Measurements from ENCODE around the gene PEPD. TPM values are rescaled to one million over a fixed set of nuclear protein-coding genes. Genes with fewer than 3 reads are reported as not detected.

Gene PEPD
- total RNA-seq, 4 donors from 2014 or later, result 116 to 1,166 (median 748) TPM

DNA sequence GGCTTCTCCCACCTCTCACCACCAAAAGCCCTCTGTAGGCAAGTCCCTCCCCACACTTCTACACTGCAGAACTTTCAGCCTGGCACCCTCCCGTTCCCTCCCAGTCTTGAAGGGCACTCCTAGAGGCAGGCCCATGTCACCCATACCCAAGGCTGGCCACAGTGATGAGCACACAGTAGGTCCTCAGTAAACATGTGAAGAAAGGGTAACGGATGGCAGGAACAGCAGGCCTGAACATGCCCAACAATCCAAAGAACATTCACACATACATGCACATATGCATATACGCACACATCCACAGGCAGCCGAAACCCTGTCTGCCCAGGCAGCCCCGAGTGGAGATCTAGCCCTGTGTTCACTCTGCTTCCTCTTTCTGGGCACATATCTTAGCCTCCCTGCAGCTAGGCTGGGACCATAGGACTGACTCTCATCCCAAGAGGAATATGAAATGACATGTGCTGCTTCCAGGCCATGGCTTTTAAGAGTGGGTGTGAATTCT lies 92.9 kb downstream of the PEPD start:
- DNase-seq, result peak in 1 of 3 donors; percentile 10
- Histone ChIP-seq H3K4me3 (no peak overlapping the region), H3K9me3 (no peaks in the 10 kb centered on the region), H3K4me1 (no peaks in the 10 kb centered on the region), H3K36me3 (peaks cover 0 to 2% (median 0%) of the 10 kb centered on the region in 3 donors), H3K27me3 (no peaks in the 10 kb centered on the region), H3K27ac (no peak overlapping the region)
- TF ChIP-seq, protein P1, sequence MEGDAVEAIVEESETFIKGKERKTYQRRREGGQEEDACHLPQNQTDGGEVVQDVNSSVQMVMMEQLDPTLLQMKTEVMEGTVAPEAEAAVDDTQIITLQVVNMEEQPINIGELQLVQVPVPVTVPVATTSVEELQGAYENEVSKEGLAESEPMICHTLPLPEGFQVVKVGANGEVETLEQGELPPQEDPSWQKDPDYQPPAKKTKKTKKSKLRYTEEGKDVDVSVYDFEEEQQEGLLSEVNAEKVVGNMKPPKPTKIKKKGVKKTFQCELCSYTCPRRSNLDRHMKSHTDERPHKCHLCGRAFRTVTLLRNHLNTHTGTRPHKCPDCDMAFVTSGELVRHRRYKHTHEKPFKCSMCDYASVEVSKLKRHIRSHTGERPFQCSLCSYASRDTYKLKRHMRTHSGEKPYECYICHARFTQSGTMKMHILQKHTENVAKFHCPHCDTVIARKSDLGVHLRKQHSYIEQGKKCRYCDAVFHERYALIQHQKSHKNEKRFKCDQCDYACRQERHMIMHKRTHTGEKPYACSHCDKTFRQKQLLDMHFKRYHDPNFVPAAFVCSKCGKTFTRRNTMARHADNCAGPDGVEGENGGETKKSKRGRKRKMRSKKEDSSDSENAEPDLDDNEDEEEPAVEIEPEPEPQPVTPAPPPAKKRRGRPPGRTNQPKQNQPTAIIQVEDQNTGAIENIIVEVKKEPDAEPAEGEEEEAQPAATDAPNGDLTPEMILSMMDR (IDR thresholded peaks at IDR 0.05), result no peak

DNA sequence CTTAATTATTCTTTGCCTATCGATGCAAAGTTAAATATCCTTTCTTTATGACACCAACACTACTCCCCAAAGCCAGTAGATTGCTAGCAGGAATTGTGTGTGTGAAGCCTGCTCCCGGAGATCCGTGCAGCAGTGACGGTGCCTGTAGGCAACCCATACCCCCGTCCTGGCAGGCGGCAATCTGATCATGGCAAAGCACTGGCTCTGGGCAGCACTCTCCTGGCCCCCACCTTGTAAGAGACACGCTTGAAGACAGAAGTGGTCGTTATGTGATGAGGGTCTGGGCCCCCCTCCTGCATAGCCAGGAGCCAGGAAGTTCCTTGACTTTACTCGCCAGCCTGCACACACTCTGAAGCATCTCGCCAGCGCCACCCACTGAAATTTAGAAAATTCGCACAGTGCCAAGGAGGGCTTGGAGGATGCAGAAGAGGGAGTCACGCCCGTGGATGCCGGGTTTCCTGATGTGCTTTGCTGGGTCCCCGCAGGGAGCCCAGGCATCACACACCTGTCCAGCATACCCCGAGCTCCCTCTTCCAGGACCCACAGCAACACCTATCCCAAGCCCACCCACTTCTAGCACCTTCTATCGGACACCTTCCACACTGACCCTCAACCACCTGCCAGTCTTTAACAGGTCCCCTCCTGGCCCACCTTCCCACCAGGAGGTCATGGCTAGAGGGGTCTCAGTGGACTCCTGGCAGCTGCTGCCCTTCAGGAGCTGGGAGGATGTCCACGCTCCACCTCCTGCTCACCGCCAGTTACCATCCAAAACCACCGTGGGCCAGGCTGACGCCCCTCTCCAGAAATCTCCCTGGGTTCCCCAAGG lies 93.6 kb downstream of the PEPD start:
- H3K36me3 ChIP-seq, result no peaks in the 10 kb centered on the region
- DNase-seq, result no peak
- no peaks in the 10 kb centered on the region for H3K9me3 ChIP-seq
- H3K4me1 ChIP-seq, result no peaks in the 10 kb centered on the region
- H3K27me3 ChIP-seq, result no peaks in the 10 kb centered on the region
- TF ChIP-seq, protein P1 (IDR thresholded peaks at IDR 0.05), result no peak
- TF ChIP-seq POLR2A (IDR thresholded peaks at IDR 0.05), result no peak
- no peak overlapping the region for H3K4me3 ChIP-seq
- H3K27ac ChIP-seq, result no peak overlapping the region

DNA sequence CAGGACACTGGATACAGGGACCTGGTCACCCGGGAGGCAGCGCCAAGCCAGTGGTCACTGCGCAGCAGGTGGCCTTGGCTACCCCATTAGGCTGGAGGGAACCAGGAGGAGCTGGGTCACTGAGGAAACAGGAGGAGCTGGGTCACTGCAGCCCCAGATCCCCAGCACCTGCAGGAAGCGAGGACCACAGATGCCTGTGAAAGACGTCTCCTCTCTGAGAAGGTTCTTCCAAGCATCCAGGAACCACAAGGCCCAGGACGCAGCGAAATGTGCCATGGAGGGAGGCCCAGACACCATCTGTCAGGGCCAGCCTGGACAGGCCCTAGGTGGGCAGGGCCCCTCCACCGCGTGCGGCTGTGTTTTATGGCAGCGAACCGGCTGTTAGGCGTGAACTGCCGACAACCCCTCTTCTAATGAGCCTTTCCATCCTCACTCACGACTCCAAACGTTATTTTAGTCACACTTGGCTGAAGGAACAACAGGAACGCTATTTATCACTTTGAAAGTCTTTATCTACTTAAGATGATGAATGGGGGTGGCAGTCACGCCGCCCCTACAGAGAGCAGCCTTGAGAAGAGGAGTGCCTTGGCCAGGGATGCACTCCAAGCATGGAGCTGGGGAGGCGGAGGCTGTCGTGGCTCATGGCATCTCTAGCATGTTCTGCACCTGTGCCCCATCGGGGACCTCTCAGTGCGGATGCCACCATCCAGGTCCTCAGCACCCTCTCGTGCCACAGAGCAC lies 94.8 kb downstream of the PEPD start:
- H3K4me1 ChIP-seq, result no peaks in the 10 kb centered on the region
- no peaks in the 10 kb centered on the region for H3K9me3 ChIP-seq
- TF ChIP-seq, protein P1 (IDR thresholded peaks at IDR 0.05), result no peak
- no peak for TF ChIP-seq POLR2A (IDR thresholded peaks at IDR 0.05)
- no peaks in the 10 kb centered on the region for H3K36me3 ChIP-seq
- no peaks in the 10 kb centered on the region for H3K27me3 ChIP-seq
- H3K27ac ChIP-seq, result no peak overlapping the region
- H3K4me3 ChIP-seq, result no peak overlapping the region
- DNase-seq, result no peak

DNA sequence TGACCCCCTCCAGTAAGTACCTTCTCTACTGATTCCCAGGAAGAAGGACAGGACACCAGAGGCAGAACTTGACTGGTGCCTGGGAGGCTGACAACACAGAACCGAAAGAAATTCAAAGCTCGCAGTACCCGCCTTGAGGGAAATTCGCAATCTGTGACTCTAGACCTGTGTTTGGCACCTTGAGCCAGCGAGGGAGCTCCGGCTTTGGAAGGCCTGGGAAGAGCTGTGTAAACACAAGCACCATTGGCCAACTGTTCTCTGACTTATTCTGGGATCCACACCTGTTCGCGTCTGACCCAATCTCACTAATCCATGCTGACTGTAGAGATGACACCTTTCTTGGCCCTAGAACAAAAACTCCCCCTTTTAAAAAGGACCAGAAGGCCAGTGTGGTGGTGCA lies 97.4 kb downstream of the PEPD start:
- Histone ChIP-seq H3K27me3 (no peaks in the 10 kb centered on the region), H3K27ac (no peak overlapping the region), H3K36me3 (peaks cover 0 to 10% (median 0%) of the 10 kb centered on the region in 3 donors), H3K4me1 (no peaks in the 10 kb centered on the region), H3K9me3 (no peaks in the 10 kb centered on the region), H3K4me3 (no peak overlapping the region)
- TF ChIP-seq POLR2A (IDR thresholded peaks at IDR 0.05), result no peak
- TF ChIP-seq, protein P1 (IDR thresholded peaks at IDR 0.05), result no peak
- no peak for DNase-seq

DNA sequence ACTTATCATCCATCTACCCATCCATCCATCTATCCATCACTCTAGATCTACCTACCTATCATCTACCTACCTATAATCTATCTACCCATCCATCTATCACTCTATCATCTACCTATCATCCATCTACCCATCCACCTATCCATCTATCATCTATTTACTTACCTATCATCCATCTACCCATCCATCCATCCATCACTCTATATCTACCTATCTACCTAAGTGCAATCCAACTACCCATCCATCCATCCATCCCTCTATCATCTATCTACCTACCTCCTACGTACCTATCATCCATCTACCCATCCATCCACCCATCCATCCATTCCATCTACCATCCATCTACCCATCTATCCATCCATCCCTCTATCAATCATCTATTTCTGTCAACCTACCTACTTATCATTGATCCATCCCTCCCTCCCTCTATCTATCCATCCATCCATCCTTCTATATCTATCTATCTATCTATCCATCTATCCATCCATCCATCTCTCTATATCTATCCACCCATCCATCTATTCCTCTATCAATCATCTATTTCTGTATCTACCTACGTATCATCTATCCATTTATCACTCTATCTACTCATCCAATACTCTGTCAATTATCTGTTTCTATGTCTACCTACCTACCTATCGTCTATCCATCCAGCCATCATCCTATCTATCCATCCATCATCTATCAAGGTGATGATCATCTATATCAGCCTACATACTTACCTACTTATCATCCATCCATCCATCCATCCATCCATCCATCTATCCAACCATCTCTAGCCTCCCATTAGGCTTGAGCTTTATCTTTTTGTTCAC lies 99.0 kb downstream of the PEPD start:
- Histone ChIP-seq H3K4me1 (no peaks in the 10 kb centered on the region), H3K27ac (no peak overlapping the region), H3K9me3 (no peaks in the 10 kb centered on the region), H3K4me3 (no peak overlapping the region), H3K27me3 (no peaks in the 10 kb centered on the region), H3K36me3 (peaks cover 0 to 18% (median 0%) of the 10 kb centered on the region in 3 donors)
- no peak for DNase-seq
- no peak for TF ChIP-seq POLR2A (IDR thresholded peaks at IDR 0.05)
- TF ChIP-seq, protein P1 (IDR thresholded peaks at IDR 0.05), result no peak

Measured in Peyer's patch (tissue), 4 donors.